Panc1 (cell line): Measurements from ENCODE around the gene KIF21B. TPM values are rescaled to one million over a fixed set of nuclear protein-coding genes. Genes with fewer than 3 reads are reported as not detected.

Experiments used
- ATAC-seq: fragments of 200-7000 bp; cut with Tn5 transposase; 2 replicates; pipeline ENCODE4 v1.9.1; 2020; ENCODE audit warnings: mild to moderate bottlenecking, moderate library complexity
- BruUV-seq: library from RNA; stranded (reverse); fragments of 400-500 nt; replicated peaks from 2 replicates; lab custom pipeline; 2021; lab: Mats Ljungman, UMichigan
- CTCF ChIA-PET: fragments of 300-600 bp; sonication (Branson Sonifier 250); formaldehyde crosslinking; loops from one replicate; lab custom pipeline; 2022; ENCODE audit warnings: antibody characterized with exemption; lab: Charles Lee
- POLR2A ChIA-PET: fragments of 300-600 bp; sonication (Branson Sonifier 250); formaldehyde crosslinking; loops from one replicate; lab custom pipeline; 2022; ENCODE audit warnings: antibody characterized with exemption; lab: Charles Lee
- DNase-seq: peaks from one replicate; pipeline ENCODE4 v3.0.0-alpha.2; 2010; ENCODE audit warnings: low read depth, low spot score
- H3K27ac ChIP-seq: 2 replicates; pipeline ENCODE4 v1.5.1; 2011; ENCODE audit warnings: mild to moderate bottlenecking, low read length, inconsistent platforms
- H3K27me3 ChIP-seq: fragments of 200-500 bp; sonication (Bioruptor generic); 2 replicates; pipeline ENCODE4 v1.6.0; 2014; ENCODE audit warnings: low read length, inconsistent platforms; ENCODE audit not compliant: control insufficient read depth, insufficient read depth
- H3K36me3 ChIP-seq: fragments of 200-500 bp; sonication (Bioruptor generic); 2 replicates; pipeline ENCODE4 v1.5.1; 2014; ENCODE audit warnings: inconsistent platforms, mild to moderate bottlenecking, low read length, moderate library complexity; ENCODE audit not compliant: control insufficient read depth, insufficient read depth
- H3K4me1 ChIP-seq: 2 replicates; pipeline ENCODE4 v1.5.1; 2011; ENCODE audit warnings: inconsistent platforms, mild to moderate bottlenecking, low read length, moderate library complexity; ENCODE audit not compliant: control insufficient read depth, insufficient read depth
- H3K4me3 ChIP-seq, 2 experiments: 2 replicates each; pipeline ENCODE4 v1.5.1; 2011 to 2012; ENCODE audit warnings: low read depth in 2 of 2, low read length in 2 of 2, mild to moderate bottlenecking in 2 of 2, inconsistent platforms in 1 of 2, moderate library complexity in 1 of 2
- H3K9me3 ChIP-seq: fragments of 200-500 bp; sonication (Bioruptor generic); 2 replicates; pipeline ENCODE4 v1.5.1; 2014; ENCODE audit warnings: low read depth, mild to moderate bottlenecking, inconsistent platforms, low read length, moderate library complexity; ENCODE audit not compliant: control insufficient read depth, insufficient read depth
- CTCF ChIP-seq: fragments of 450-650 bp; IDR thresholded peaks from 2 replicates; pipeline ENCODE4 v1.5.1; 2017; ENCODE audit warnings: mild to moderate bottlenecking
- POLR2AphosphoS5 ChIP-seq: IDR thresholded peaks from 2 replicates; pipeline ENCODE4 v1.6.1; 2012; ENCODE audit warnings: mild to moderate bottlenecking, low read depth, low read length, moderate library complexity
- REST ChIP-seq, 2 experiments: IDR thresholded peaks; 2 replicates each; pipeline ENCODE4 v1.6.1; 2011 to 2012; ENCODE audit warnings: low read depth in 2 of 2, control low read depth in 1 of 2, low read length in 1 of 2, mild to moderate bottlenecking in 1 of 2, moderate library complexity in 1 of 2; ENCODE audit not compliant: insufficient read depth in 1 of 2
- SIN3A ChIP-seq: IDR thresholded peaks from 2 replicates; pipeline ENCODE4 v1.6.1; 2012; ENCODE audit warnings: low read depth, mild to moderate bottlenecking, low read length, moderate library complexity, borderline replicate concordance; ENCODE audit not compliant: insufficient read depth
- TCF7L2 ChIP-seq: IDR thresholded peaks from 2 replicates; pipeline ENCODE4 v1.6.1; 2011; ENCODE audit warnings: mild to moderate bottlenecking, low read depth, low read length, inconsistent platforms
- in situ Hi-C: cut with HindIII; loops from 2 replicates; pipeline ENCODE4 v1.10.0; 2016; ENCODE audit warnings: low sequenced_read_pairs, low pct_unique_long_range_greater_than_20kb
- intact Hi-C: fragments of 100-400 bp; cut with micrococcal nuclease; formaldehyde crosslinking; loops from one replicate; pipeline ENCODE4 v1.10.0; 2022; ENCODE audit not compliant: unreplicated experiment
- total RNA-seq: library from RNA; stranded (reverse); gene quantifications from one replicate; pipeline ENCODE4 v1.2.1, GENCODE V29; 2021; ENCODE audit not compliant: unreplicated experiment

The KIF21B gene
- total RNA-seq, 1 experiment from 2014 or later = 0.46 TPM

GRCh38 chr1:201004154-201004553 lies 19.4 kb downstream of the KIF21B start:
- Histone ChIP-seq H3K36me3 (no peaks in the 10 kb centered on the region), H3K4me3 (no peak overlapping the region), H3K27ac (no peak overlapping the region), H3K27me3 (no peaks in the 10 kb centered on the region), H3K4me1 (no peaks in the 10 kb centered on the region), H3K9me3 (no peaks in the 10 kb centered on the region)
- TF ChIP-seq REST (IDR thresholded peaks at IDR 0.05; ENCODE audit: insufficient read depth in 1 of 2, low read depth in 2 of 2, low read length in 1 of 2) (no peak), TCF7L2 (no peak), POLR2AphosphoS5 (no peak), CTCF (no peak), SIN3A (no peak)
- ATAC-seq = no peak
- CTCF ChIA-PET = no interaction called here
- no TSS peak for BruUV-seq
- POLR2A ChIA-PET = no interaction called here
- intact Hi-C loops = no loop called here
- in situ Hi-C loops = no loop called here
- no peak for DNase-seq

- CTCF ChIA-PET = no interaction called here
- H3K4me3 ChIP-seq = no peak overlapping the region
- POLR2A ChIA-PET = no interaction called here
- no peaks in the 10 kb centered on the region for H3K4me1 ChIP-seq
- TF ChIP-seq CTCF = no peak
- TF ChIP-seq REST (IDR thresholded peaks at IDR 0.05; ENCODE audit: insufficient read depth in 1 of 2, low read depth in 2 of 2, low read length in 1 of 2) = no peak
- intact Hi-C loops = no loop called here
- DNase-seq = no peak
- no peak for ATAC-seq
- no peak overlapping the region for H3K27ac ChIP-seq
- H3K27me3 ChIP-seq = no peaks in the 10 kb centered on the region
- H3K36me3 ChIP-seq = no peaks in the 10 kb centered on the region
- no TSS peak for BruUV-seq
- no peaks in the 10 kb centered on the region for H3K9me3 ChIP-seq
- in situ Hi-C loops = no loop called here
Observed at GRCh38 chr1:201002510-201002909, 21.0 kb downstream of the KIF21B start.
